Measurements from ENCODE around the gene CHCHD1.

DNA sequence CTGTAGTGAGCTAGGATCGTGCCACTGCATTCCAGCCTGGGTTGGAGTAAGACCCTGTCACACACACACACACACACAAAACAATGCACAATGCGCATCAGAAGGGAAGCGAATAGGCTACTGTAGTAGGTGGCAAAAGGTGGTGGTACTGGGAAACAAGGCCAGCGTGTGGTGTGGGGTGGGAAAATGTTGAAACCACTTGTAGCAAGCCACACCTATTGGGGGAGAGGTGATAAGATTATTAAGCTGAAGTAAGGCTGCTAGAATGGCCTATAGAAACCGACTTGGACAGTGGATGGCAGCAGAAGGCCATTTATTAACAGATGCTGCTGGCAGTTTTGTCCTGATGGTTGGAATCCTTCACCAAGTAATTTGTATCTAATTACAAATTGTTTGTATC, 7.2 kb upstream of the CHCHD1 start:
- TF ChIP-seq, protein P1, sequence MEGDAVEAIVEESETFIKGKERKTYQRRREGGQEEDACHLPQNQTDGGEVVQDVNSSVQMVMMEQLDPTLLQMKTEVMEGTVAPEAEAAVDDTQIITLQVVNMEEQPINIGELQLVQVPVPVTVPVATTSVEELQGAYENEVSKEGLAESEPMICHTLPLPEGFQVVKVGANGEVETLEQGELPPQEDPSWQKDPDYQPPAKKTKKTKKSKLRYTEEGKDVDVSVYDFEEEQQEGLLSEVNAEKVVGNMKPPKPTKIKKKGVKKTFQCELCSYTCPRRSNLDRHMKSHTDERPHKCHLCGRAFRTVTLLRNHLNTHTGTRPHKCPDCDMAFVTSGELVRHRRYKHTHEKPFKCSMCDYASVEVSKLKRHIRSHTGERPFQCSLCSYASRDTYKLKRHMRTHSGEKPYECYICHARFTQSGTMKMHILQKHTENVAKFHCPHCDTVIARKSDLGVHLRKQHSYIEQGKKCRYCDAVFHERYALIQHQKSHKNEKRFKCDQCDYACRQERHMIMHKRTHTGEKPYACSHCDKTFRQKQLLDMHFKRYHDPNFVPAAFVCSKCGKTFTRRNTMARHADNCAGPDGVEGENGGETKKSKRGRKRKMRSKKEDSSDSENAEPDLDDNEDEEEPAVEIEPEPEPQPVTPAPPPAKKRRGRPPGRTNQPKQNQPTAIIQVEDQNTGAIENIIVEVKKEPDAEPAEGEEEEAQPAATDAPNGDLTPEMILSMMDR (IDR thresholded peaks at IDR 0.05; ENCODE audit: borderline replicate concordance, extremely low read depth, low read length, poor library complexity, severe bottlenecking): peak; percentile 31
- TF ChIP-seq EZH2 (IDR thresholded peaks at IDR 0.05; ENCODE audit: borderline replicate concordance, low read depth, low read length, severe bottlenecking): no peak
